Activated naive CD8-positive, alpha-beta T cell treated with anti-CD3 and anti-CD28 coated beads, Interleukin-2, amount 10 ng/mL, durations not matched to agents 7 days and 5 days (primary cell): ENCODE data around the gene SLC1A7. TPM values are rescaled to one million over a fixed set of nuclear protein-coding genes. Genes with fewer than 3 reads are reported as not detected.
"Not testable (repeated sequence)": the region's sequence is repeated elsewhere in the genome, so short reads cannot be mapped to it uniquely, and the experiment has no call there.

Experiments used
- ATAC-seq: fragments of 150-1000 bp; cut with Tn5 transposase; one replicate; pipeline ENCODE4 v1.10.0; 2021; ENCODE audit warnings: low read depth, moderate library complexity
- POLR2A ChIA-PET: fragments of 350-600 bp; sonication (Branson Sonifier 250); formaldehyde crosslinking; loops from one replicate; lab custom pipeline; 2021; ENCODE audit warnings: antibody characterized with exemption; lab: Charles Lee
- DNase-seq: peaks from one replicate; pipeline ENCODE4 v3.0.0; 2021
- H3K27ac Mint-ChIP-seq: one replicate; pipeline ENCODE4 v1.8.0; 2022; ENCODE audit warnings: mild to moderate bottlenecking, mixed read lengths
- H3K27me3 Mint-ChIP-seq: one replicate; pipeline ENCODE4 v1.8.0; 2022; ENCODE audit warnings: mild to moderate bottlenecking, moderate library complexity, mixed read lengths
- H3K36me3 Mint-ChIP-seq: one replicate; pipeline ENCODE4 v1.8.0; 2021; ENCODE audit warnings: mild to moderate bottlenecking, mixed read lengths
- H3K4me1 Mint-ChIP-seq: one replicate; pipeline ENCODE4 v1.8.0; 2021; ENCODE audit warnings: mixed read lengths
- H3K4me3 Mint-ChIP-seq: one replicate; pipeline ENCODE4 v1.8.0; 2022; ENCODE audit warnings: mild to moderate bottlenecking, moderate library complexity, mixed read lengths
- H3K9me3 Mint-ChIP-seq: one replicate; pipeline ENCODE4 v1.8.0; 2021; ENCODE audit warnings: mixed read lengths
- total RNA-seq, 2 experiments: library from RNA; stranded (reverse); gene quantifications; one replicate each; pipeline ENCODE4 v1.2.3, GENCODE V29; 2021

SLC1A7 gene
- not detected for total RNA-seq

DNA sequence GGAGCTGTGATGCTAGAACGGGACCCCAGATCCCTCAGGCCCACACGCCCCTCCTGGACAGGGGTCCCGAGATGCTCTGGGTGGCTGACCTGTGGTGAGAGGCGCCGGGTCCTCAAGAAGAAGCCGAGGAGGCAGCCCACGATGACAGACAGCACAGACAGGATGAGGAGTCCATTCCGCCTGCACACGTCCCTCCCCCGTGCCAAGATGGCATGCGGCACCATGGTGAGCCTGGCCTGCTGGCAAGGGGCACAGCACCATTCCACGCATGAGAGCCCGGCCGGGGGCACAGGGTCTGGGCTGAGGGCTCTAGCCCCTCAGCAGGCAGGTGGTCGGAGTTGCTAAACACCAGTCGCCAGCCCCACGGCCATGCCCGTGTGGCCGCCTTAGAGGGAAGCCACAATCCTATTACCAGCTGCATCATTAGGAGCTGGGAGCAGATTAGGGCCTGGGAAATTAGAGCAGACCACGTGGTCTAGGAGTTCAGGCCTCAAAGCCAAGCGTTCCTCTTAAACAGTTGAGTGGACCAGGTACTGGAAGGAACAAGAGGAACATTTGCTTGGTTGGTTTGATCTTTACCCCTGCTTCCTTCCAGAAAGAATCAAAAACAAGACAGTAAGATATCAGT, at the start of gene SLC1A7:
TSS of gene SLC1A7 (minus strand) at position 413 of the 628 bp plus-strand sequence. CDS start at position 224, 189 bp downstream.
- Mint-ChIP-seq H3K4me1 (no peaks in the 10 kb centered on the region), H3K27ac (no peak within 1 kb of the TSS), H3K9me3 (peaks cover 5% of the 10 kb centered on the region), H3K4me3 (no peak within 1 kb of the TSS), H3K36me3 (no peaks in the 10 kb centered on the region), H3K27me3 (no peaks in the 10 kb centered on the region)
- POLR2A ChIA-PET = no interaction called here
- no peak for ATAC-seq
- DNase-seq = no peak

DNA sequence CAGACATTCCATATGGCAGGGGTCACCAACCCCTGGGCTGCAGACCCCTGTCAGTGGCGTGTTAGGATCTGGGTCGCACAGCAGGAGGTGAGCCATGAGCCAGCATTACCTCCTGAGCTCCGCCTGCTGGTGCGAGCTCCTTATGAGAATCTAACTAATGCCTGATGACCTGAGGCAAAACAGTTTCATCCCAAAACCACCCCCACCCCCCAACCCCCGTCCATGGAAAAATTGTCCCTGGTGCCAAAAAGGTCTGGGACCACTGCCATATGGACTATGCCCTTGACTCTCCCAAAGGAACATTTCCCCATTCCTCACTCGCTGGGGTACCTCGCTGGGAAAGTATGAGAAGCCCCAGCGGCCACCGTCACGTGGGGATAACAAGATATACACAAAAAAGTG, 47.8 kb upstream of the SLC1A7 start:
- POLR2A ChIA-PET = no interaction called here
- no peak for ATAC-seq
- H3K27ac Mint-ChIP-seq = no peak overlapping the region
- H3K9me3 Mint-ChIP-seq = no peaks in the 10 kb centered on the region
- peaks cover 13% of the 10 kb centered on the region for H3K27me3 Mint-ChIP-seq
- peaks cover 1% of the 10 kb centered on the region for H3K4me1 Mint-ChIP-seq
- H3K36me3 Mint-ChIP-seq = no peaks in the 10 kb centered on the region
- no peak for DNase-seq
- no peak overlapping the region for H3K4me3 Mint-ChIP-seq

DNA sequence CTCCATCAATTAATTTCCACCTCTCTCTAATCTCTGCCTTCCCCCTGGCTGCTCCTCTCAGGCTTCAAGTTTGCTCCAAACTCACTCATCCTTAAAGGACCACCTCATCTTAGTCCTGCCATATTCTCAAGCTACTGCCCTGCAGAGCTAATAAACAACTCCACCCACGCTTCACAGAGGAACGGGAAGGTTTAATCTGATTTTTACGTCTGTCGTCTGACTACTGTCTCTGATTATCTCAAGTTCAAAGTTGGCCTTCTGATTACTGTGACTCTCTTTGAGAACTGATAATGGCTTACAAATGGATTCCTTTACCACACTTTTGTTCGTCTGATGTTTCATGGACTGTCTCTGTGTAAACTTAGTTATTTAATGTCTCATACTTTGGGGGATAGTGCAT, 46.6 kb upstream of the SLC1A7 start:
- H3K4me3 Mint-ChIP-seq = no peak overlapping the region
- H3K27ac Mint-ChIP-seq = no peak overlapping the region
- no peaks in the 10 kb centered on the region for H3K9me3 Mint-ChIP-seq
- no peak for DNase-seq
- POLR2A ChIA-PET = no interaction called here
- peaks cover 13% of the 10 kb centered on the region for H3K27me3 Mint-ChIP-seq
- H3K36me3 Mint-ChIP-seq = no peaks in the 10 kb centered on the region
- no peak for ATAC-seq
- H3K4me1 Mint-ChIP-seq = peaks cover 1% of the 10 kb centered on the region

DNA sequence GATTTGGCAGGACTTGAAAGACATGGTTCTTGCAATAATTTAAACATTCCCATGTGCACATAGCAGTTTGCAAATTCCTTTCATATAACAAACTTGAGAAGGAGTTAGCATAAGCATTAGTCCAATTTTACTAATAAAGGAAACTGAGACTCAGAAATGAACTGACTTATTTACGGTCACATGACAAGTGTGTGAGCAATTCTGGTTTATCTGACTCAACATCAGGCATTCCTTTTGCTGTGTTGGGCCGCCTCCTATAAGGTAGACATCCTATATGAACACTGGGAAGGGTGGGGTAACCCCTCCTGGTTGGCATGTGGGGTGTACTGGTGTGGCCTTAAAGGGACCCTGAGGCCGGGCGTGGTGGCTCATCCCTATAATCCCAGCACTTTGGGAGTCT, 45.7 kb upstream of the SLC1A7 start:
- Mint-ChIP-seq H3K4me3 (no peak overlapping the region), H3K4me1 (peaks cover 1% of the 10 kb centered on the region), H3K36me3 (no peaks in the 10 kb centered on the region), H3K9me3 (no peaks in the 10 kb centered on the region), H3K27me3 (peaks cover 13% of the 10 kb centered on the region), H3K27ac (no peak overlapping the region)
- no peak for DNase-seq
- no peak for ATAC-seq
- POLR2A ChIA-PET = no interaction called here

DNA sequence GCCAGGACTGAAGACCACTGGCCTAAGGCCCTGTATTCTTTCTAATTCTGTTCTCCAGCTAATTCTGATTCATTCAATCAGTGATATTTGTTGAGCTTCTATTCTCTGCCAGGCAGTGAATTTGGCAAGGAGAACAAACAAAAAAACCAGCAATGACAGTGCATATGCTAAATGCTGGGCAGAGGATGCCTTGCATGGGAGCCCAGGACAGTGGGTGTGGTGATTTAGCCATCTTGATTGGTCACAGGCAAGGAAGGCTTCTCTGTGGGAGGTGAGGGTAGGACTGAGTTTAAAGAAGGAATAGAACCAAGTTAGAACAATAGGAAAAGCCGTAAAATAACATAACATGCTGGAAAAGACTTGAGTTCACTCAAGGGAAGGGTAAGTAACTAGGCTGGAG, 45.0 kb upstream of the SLC1A7 start:
- Mint-ChIP-seq H3K27ac (no peak overlapping the region), H3K36me3 (no peaks in the 10 kb centered on the region), H3K27me3 (peaks cover 13% of the 10 kb centered on the region), H3K4me1 (peaks cover 1% of the 10 kb centered on the region), H3K4me3 (no peak overlapping the region), H3K9me3 (no peaks in the 10 kb centered on the region)
- POLR2A ChIA-PET = no interaction called here
- ATAC-seq (no peak), DNase-seq (no peak)

DNA sequence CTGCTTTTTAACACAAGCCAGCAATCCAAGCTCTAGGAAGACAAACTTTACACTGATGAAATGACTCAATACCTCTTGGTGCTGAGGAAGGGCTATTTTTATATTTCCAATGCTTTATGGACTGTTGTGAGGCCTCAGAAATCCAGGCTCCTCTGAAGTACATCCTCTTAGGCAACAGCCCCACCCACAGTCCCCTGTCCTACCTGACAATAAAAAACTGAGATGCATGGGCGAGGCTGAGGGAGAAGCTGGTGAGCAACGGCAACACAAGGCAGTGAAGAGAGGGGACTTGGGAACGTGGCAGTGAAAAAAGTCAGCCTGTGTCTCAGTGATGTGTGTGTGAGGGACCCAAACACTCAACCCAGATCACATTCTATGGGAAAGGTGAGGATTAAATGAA, 44.1 kb upstream of the SLC1A7 start:
- no peaks in the 10 kb centered on the region for H3K4me1 Mint-ChIP-seq
- H3K36me3 Mint-ChIP-seq = no peaks in the 10 kb centered on the region
- POLR2A ChIA-PET = no interaction called here
- H3K4me3 Mint-ChIP-seq = no peak overlapping the region
- ATAC-seq (no peak), DNase-seq (no peak)
- H3K27ac Mint-ChIP-seq = no peak overlapping the region
- H3K9me3 Mint-ChIP-seq = no peaks in the 10 kb centered on the region
- H3K27me3 Mint-ChIP-seq = peaks cover 13% of the 10 kb centered on the region

DNA sequence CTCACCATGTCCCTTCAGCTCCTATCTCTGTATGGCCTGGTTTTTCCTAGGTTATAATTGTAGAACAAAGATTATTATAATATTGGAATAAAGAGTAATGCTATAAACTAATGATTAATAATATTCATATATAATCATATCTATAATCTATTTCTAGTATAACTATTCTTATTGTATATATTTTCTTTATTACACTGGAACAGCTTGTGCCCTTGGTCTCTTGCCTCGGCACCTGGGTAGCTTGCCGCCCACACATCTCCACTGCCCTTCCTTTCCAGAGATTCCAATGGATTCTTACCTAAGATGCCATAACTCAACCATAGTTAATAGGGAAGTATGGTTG, 43.5 kb upstream of the SLC1A7 start:
- ATAC-seq, H3K36me3 Mint-ChIP-seq, H3K4me1 Mint-ChIP-seq, H3K9me3 Mint-ChIP-seq, DNase-seq, H3K4me3 Mint-ChIP-seq, H3K27ac Mint-ChIP-seq, POLR2A ChIA-PET: not testable (repeated sequence)
- H3K27me3 Mint-ChIP-seq = peaks cover 13% of the 10 kb centered on the region

DNA sequence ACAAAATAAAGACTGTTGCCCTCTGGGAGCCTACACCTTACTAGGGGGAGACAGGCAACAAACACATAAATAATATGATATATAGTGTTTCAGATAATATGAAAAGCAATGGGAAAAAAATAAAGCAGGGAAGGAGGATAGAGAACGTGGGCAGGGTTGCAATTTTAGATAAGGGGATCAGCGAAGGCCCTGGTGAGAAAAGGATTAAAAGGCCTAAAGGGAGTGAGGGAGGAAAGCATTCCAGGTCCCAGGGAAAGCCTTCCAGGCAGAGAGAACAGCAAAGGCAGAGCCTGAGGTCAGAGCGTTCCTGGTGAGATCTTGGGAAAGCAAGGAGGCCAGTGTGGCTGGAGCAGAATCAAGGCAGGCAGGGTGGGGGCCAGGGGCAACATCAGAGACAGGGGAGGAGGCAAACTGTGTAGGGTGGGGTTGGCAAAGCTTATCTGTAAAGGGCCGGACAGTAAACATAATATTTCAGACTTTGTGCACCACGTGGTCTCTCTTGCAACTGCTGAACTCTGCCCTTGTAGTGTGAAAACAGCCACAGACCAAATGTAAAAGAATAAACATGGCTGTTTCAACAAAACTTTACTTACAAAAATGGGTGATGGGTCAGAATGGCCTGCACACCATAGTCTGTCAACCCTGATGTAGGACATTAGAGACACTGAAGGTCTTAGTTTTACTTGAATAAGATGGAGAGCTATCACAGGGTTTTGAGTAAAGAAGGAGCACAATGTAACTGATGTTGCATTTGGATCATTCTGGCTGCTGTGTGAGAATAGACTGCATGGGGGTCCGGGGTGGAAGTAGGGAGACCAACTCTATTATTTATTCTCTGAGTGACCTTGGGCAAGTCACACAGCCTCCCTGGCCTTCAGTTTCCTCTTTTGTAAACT, 40.9 kb upstream of the SLC1A7 start:
- Mint-ChIP-seq H3K27me3 (peaks cover 13% of the 10 kb centered on the region), H3K9me3 (no peaks in the 10 kb centered on the region), H3K4me1 (no peaks in the 10 kb centered on the region), H3K4me3 (no peak overlapping the region), H3K36me3 (no peaks in the 10 kb centered on the region), H3K27ac (no peak overlapping the region)
- ATAC-seq (no peak), DNase-seq (no peak)
- POLR2A ChIA-PET = interaction anchor here (0.6 kb wide), 1 partner anchor 1099 kb away, joined by 3 read pairs; no protein-coding TSS in a partner anchor

DNA sequence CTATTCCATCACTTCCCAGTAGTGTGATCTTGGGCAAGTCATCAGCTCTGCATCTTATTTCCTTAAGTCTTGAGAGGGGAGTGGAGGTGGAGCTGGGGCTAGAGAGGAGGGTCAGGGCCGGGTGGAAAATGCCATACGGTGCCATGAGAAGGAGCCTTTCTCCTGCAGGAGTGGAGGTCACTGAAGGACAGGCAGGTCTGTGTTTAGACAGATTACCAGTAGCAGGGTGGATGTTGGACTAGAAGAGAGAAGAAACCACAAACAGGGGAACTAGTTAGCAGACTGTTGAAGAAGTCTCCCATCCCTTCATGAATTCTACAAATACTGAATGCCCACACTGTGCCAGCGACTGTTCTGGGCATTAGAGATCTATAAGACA, 40.3 kb upstream of the SLC1A7 start:
- H3K27ac Mint-ChIP-seq = no peak overlapping the region
- ATAC-seq (no peak), DNase-seq (no peak)
- no peaks in the 10 kb centered on the region for H3K4me1 Mint-ChIP-seq
- POLR2A ChIA-PET = no interaction called here
- H3K36me3 Mint-ChIP-seq = no peaks in the 10 kb centered on the region
- H3K4me3 Mint-ChIP-seq = no peak overlapping the region
- no peaks in the 10 kb centered on the region for H3K9me3 Mint-ChIP-seq
- peaks cover 13% of the 10 kb centered on the region for H3K27me3 Mint-ChIP-seq

DNA sequence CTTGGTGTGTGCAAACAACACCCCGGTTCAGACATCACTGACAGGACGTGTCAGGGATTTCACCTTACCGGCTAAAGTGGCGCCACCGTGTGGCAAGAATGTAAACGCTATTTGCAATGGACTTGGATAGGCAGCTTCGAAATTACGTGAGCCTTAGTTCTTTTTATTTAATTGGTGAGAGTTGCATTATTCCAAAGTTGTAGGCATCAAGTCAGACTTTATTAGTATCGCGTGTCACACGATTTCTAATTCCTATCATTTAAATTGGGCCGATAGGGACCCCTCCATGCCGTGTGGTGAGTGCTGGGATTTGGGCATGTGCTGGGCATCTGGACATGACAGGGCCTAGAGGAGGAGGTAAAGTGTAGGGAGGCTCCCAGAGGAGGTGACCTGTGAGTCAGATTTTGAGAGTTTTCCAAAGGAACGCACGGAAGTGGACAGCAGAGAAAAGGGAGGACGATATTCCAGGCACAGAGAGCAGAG, 39.7 kb upstream of the SLC1A7 start:
- H3K27me3 Mint-ChIP-seq = peaks cover 10% of the 10 kb centered on the region
- no peaks in the 10 kb centered on the region for H3K4me1 Mint-ChIP-seq
- H3K9me3 Mint-ChIP-seq = no peaks in the 10 kb centered on the region
- no peak overlapping the region for H3K27ac Mint-ChIP-seq
- H3K4me3 Mint-ChIP-seq = no peak overlapping the region
- POLR2A ChIA-PET = interaction anchor here (0.8 kb wide), 1 partner anchor 264 kb away, joined by 4 read pairs; no protein-coding TSS in a partner anchor
- DNase-seq (peak; percentile 84), ATAC-seq (peak; percentile 81)
- H3K36me3 Mint-ChIP-seq = no peaks in the 10 kb centered on the region

DNA sequence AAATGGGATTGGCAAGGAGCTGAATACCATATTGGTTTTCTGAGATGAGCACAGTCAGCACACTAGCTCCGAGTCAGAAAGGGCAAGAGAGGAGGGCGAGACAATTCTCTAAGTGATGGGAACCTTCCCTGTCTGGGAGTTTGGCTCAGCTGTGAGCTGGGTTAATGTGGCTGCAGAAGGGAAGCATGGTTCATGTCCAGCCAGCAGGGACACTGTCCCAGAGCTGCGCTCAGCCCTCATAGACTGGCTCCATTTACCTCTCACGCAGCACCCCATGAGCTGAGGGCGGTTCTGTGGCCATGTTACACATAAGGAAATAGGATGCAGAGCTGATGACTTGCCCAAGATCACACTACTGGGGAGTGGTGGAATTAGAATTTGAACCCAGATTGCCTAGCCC, 38.5 kb upstream of the SLC1A7 start:
- DNase-seq (no peak), ATAC-seq (no peak)
- POLR2A ChIA-PET = interaction anchor here (0.6 kb wide), 1 partner anchor 379 kb away, joined by 3 read pairs; no protein-coding TSS in a partner anchor
- Mint-ChIP-seq H3K4me1 (no peaks in the 10 kb centered on the region), H3K4me3 (no peak overlapping the region), H3K27me3 (peaks cover 6% of the 10 kb centered on the region), H3K36me3 (no peaks in the 10 kb centered on the region), H3K9me3 (no peaks in the 10 kb centered on the region), H3K27ac (no peak overlapping the region)

DNA sequence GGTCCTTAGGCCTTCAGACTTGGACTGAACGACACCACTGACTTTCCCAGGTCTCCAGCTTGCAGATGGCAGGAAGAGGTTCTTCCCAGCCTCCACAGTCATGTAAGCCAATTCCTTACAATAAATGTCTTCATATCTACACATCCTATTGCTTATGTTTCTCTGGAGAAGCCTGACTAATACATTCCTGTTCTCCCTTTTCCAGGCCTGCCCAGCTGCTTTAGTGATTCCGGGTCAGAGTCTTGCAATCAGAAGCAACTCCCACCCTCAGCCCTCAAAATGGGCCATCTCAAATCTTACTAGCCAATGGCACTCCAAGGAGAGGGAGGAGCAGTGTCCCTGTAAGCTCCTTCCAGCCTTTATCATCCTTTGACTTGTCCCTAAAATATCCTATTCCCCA, 37.8 kb upstream of the SLC1A7 start:
- DNase-seq (no peak), ATAC-seq (no peak)
- Mint-ChIP-seq H3K4me3 (no peak overlapping the region), H3K27me3 (peaks cover 11% of the 10 kb centered on the region), H3K4me1 (no peaks in the 10 kb centered on the region), H3K36me3 (no peaks in the 10 kb centered on the region), H3K27ac (no peak overlapping the region), H3K9me3 (no peaks in the 10 kb centered on the region)
- POLR2A ChIA-PET = interaction anchor here (0.6 kb wide), 1 partner anchor 378 kb away, joined by 3 read pairs; no protein-coding TSS in a partner anchor

DNA sequence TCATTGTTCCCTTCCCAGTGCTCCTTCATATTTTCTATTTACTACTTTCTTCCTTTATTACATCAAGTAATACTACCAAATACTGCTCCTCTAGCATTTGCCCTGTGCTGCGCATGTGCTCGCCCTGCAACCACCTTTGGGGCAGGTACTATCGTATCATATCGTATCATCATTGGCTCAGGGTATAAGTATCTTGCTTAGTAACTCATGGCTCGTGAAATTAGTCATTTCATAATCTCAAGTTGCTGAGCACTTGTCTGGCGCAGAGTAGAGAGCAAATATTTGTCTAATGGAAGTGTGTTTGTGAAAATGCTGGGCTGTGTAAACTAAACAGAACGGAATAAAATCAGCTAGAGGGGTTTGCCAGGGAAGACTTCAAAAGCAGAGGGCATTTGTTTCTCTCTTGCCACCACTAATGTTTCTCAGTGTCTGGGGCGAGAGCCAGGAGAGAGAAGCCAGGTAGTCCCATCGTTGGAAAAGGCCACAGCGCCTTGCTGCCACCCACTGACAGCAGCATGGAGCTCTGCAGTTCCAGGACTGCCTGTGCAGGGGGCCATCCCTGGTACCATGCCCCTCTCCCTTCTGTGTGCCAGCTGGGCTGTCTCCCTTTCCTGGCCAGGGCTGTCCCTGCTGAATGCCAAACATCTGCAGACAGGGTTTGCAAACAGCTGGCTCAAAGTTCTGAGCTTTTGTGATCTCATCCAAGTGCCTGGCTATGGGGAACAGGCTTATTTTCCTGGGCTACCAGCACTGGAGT, 34.2 kb upstream of the SLC1A7 start:
- H3K4me1 Mint-ChIP-seq = peaks cover 3% of the 10 kb centered on the region
- no peak overlapping the region for H3K27ac Mint-ChIP-seq
- no peak overlapping the region for H3K4me3 Mint-ChIP-seq
- no peaks in the 10 kb centered on the region for H3K9me3 Mint-ChIP-seq
- H3K27me3 Mint-ChIP-seq = peaks cover 19% of the 10 kb centered on the region
- no peaks in the 10 kb centered on the region for H3K36me3 Mint-ChIP-seq
- ATAC-seq = no peak
- DNase-seq = no peak
- POLR2A ChIA-PET = no interaction called here
